PFSK-1 (cell line): ENCODE data around the gene TMEM184B.
A peak's percentile ranks its signal among the peaks of the same experiment; 100 is the strongest.

ENCODE experiments used
- FOXP2 ChIP-seq: optimal IDR thresholded peaks from 2 replicates; pipeline ENCODE3; 2011; ENCODE audit warnings: borderline replicate concordance, control low read depth, inconsistent platforms; ENCODE audit not compliant: insufficient read depth; ENCODE audit errors: extremely low read length, extremely low read depth
- POLR2AphosphoS5 ChIP-seq: IDR thresholded peaks from 2 replicates; pipeline ENCODE4 v1.6.1; 2012; ENCODE audit warnings: low read depth, mild to moderate bottlenecking, control low read depth, low read length, moderate library complexity
- REST ChIP-seq, 2 experiments: IDR thresholded peaks; 2 replicates each; pipeline versions ENCODE4 v1.6.1 to v1.8.0; 2011 to 2012; ENCODE audit warnings: low read depth in 2 of 2, low read length in 2 of 2, control low read depth in 1 of 2, inconsistent platforms in 1 of 2, mild to moderate bottlenecking in 1 of 2, moderate library complexity in 1 of 2; ENCODE audit not compliant: insufficient read depth in 1 of 2
- SIN3A ChIP-seq: IDR thresholded peaks from 2 replicates; pipeline ENCODE4 v1.6.1; 2012; ENCODE audit warnings: mild to moderate bottlenecking, low read length, moderate library complexity, borderline replicate concordance; ENCODE audit not compliant: insufficient read depth
- TAF1 ChIP-seq: IDR thresholded peaks from 2 replicates; pipeline ENCODE4 v1.6.1; 2012; ENCODE audit warnings: low read length, control low read depth, borderline replicate concordance; ENCODE audit not compliant: insufficient read depth

Gene TMEM184B

GRCh38 chr22:38240734-38241252 lies 32.0 kb downstream of the TMEM184B start:
- TF ChIP-seq TAF1 (no peak), REST (IDR thresholded peaks at IDR 0.05; ENCODE audit: insufficient read depth in 1 of 2, low read depth in 2 of 2, low read length in 2 of 2) (no peak), SIN3A (0 out of 2 replicates have a peak, but pooled peaks have one; percentile 70), FOXP2 (no peak), POLR2AphosphoS5 (no peak)

- TF ChIP-seq REST (IDR thresholded peaks at IDR 0.05; ENCODE audit: insufficient read depth in 1 of 2, low read depth in 2 of 2, low read length in 2 of 2) (no peak), SIN3A (no peak), POLR2AphosphoS5 (no peak), FOXP2 (no peak), TAF1 (no peak)
These were observed 33.6 kb downstream of the TMEM184B start for GRCh38 chr22:38239101-38239761.

GRCh38 chr22:38238519-38239071 lies 34.2 kb downstream of the TMEM184B start:
- TF ChIP-seq FOXP2 (no peak), SIN3A (no peak), TAF1 (no peak), POLR2AphosphoS5 (no peak), REST (IDR thresholded peaks at IDR 0.05; ENCODE audit: insufficient read depth in 1 of 2, low read depth in 2 of 2, low read length in 2 of 2) (no peak)

DNA sequence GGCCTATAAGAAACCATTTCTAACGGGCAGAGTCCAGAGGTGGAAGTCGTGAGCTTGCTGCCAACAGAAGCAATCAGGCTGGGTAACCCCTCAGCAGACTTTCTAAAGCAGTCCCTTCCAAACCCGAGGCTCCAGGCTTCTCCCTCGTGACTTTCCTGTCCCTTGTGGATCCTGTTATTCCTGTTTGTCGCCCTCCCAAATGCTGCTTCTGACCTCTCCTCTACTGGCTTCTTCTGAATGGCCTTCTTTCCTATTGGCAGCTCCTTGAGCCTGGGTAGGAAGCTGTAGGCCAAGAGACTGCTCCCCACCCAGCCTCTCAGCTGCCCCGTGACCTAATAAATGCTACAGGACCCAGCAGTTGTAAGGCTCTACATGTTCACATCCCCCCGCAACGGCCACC lies 36.0 kb downstream of the TMEM184B start:
- TF ChIP-seq REST (IDR thresholded peaks at IDR 0.05; ENCODE audit: insufficient read depth in 1 of 2, low read depth in 2 of 2, low read length in 2 of 2) = no peak
- TF ChIP-seq SIN3A = no peak
- no peak for TF ChIP-seq FOXP2
- TF ChIP-seq TAF1 = no peak
- no peak for TF ChIP-seq POLR2AphosphoS5
